Transverse colon (tissue), 4 donors: ENCODE results near the gene ZNF385D. TPM values are rescaled to one million over a fixed set of nuclear protein-coding genes. Genes with fewer than 3 reads are reported as not detected.

Experiments
- DNase-seq: peaks from one replicate; pipeline ENCODE4 v3.0.0-alpha.2; 2019
- H3K27ac ChIP-seq, 4 donors: fragments of 200-600 bp; sonication (generic); 2 replicates each; pipeline ENCODE4 v1.5.1; 2016 to 2018; ENCODE audit warnings: inconsistent platforms in 4 of 4
- H3K27me3 ChIP-seq: fragments of 200-600 bp; sonication (generic); 2 replicates; pipeline ENCODE4 v1.5.1; 2017; ENCODE audit warnings: inconsistent platforms
- H3K36me3 ChIP-seq, 4 donors: fragments of 200-600 bp; sonication (generic); 2 replicates each; pipeline ENCODE4 v1.5.1; 2017 to 2019; ENCODE audit warnings: inconsistent platforms in 4 of 4
- H3K4me1 ChIP-seq, 4 donors: fragments of 200-600 bp; sonication (generic); 2 replicates each; pipeline ENCODE4 v1.5.1; 2017 to 2020; ENCODE audit warnings: inconsistent platforms in 4 of 4
- H3K4me3 ChIP-seq, 4 donors: fragments of 200-600 bp; sonication (generic); 1 replicate in 1 of 4; 2 replicates in 3 of 4; pipeline versions ENCODE4 v1.5.1 to v1.6.1; 2017 to 2019; ENCODE audit warnings: inconsistent platforms in 4 of 4
- H3K9me3 ChIP-seq, 2 donors: fragments of 200-600 bp; sonication (generic); 2 replicates each; pipeline ENCODE4 v1.5.1; 2017 to 2019; ENCODE audit warnings: inconsistent platforms in 2 of 2
- CTCF ChIP-seq, 5 experiments: fragments of 200-600 bp in 3 of 5; fragments of 450-650 bp in 2 of 5; sonication (generic) in 3 of 5; IDR thresholded peaks; 1 replicate in 2 of 5; 2 replicates in 3 of 5; pipeline ENCODE4 v1.5.1; 2016 to 2017; ENCODE audit warnings: antibody characterized with exemption in 5 of 5, inconsistent platforms in 3 of 5, mild to moderate bottlenecking in 2 of 5, moderate library complexity in 1 of 5
- EP300 ChIP-seq: sonication (generic); formaldehyde crosslinking; IDR thresholded peaks from one replicate; pipeline ENCODE4 v1.6.1; 2017; ENCODE audit warnings: antibody characterized with exemption, low read depth
- POLR2A ChIP-seq: fragments of 450-650 bp; IDR thresholded peaks from one replicate; pipeline ENCODE4 v1.6.1; 2016; ENCODE audit warnings: antibody characterized with exemption, mild to moderate bottlenecking, moderate library complexity
- POLR2AphosphoS5 ChIP-seq, 3 donors: sonication (generic); formaldehyde crosslinking; IDR thresholded peaks; one replicate each; pipeline ENCODE4 v1.6.1; 2016; ENCODE audit warnings: antibody characterized with exemption in 3 of 3
- WGBS, 2 donors: methylation state at CpG; one replicate each; pipeline ENCODE4 v1.1.5; 2018; ENCODE audit warnings: low coverage in 1 of 2; 5-methylcytosine and 5-hydroxymethylcytosine counted together
- in situ Hi-C, 4 donors: fragments of 200-750 bp; cut with MboI; loops; one replicate each; pipeline versions ENCODE4 v1.15.0 to v1.15.1; 2017; ENCODE audit warnings: low sequenced_read_pairs in 3 of 4, low pct_ligation_motif_present in 1 of 4, low pct_unique_long_range_greater_than_20kb in 1 of 4
- intact Hi-C: fragments of 100-400 bp; cut with DNase I; formaldehyde crosslinking; loops from one replicate; pipeline ENCODE4 v1.15.1; 2023; ENCODE audit warnings: low total_unique reads
- total RNA-seq, 4 donors: library from RNA; depleted of rRNA; stranded (reverse); fragments of >200 nt; gene quantifications; one replicate each; pipeline ENCODE4 v1.1.0, GENCODE V29; 2016

Gene ZNF385D
- total RNA-seq, 4 donors from 2014 or later = 0.40 to 0.75 (median 0.52) TPM

GRCh38 chr3:21573291-21573690 lies 177.7 kb downstream of the ZNF385D start:
- WGBS, 2 donors = 68 to 70% methylated on average over 2 of the region's 2 CpGs
- H3K4me3 ChIP-seq = no peak overlapping the region
- no peaks in the 10 kb centered on the region for H3K36me3 ChIP-seq
- in situ Hi-C loops = no loop called here
- no peak for DNase-seq
- H3K27ac ChIP-seq = no peak overlapping the region
- no peaks in the 10 kb centered on the region for H3K27me3 ChIP-seq
- H3K9me3 ChIP-seq = no peaks in the 10 kb centered on the region
- H3K4me1 ChIP-seq = no peaks in the 10 kb centered on the region
- intact Hi-C loops = no loop called here
- no peak for TF ChIP-seq EP300
- TF ChIP-seq POLR2A = no peak
- no peak for TF ChIP-seq POLR2AphosphoS5 (IDR thresholded peaks at IDR 0.05)
- TF ChIP-seq CTCF (IDR thresholded peaks at IDR 0.05) = no peak

- Histone ChIP-seq H3K4me1 (no peaks in the 10 kb centered on the region), H3K9me3 (no peaks in the 10 kb centered on the region), H3K27ac (no peak overlapping the region), H3K4me3 (no peak overlapping the region), H3K27me3 (no peaks in the 10 kb centered on the region), H3K36me3 (no peaks in the 10 kb centered on the region)
- WGBS, 2 donors = 74 to 80% methylated on average over 3 of the region's 3 CpGs
- in situ Hi-C loops (no loop called here), intact Hi-C loops (no loop called here)
- DNase-seq = no peak
- TF ChIP-seq POLR2A (no peak), EP300 (no peak), CTCF (IDR thresholded peaks at IDR 0.05) (no peak), POLR2AphosphoS5 (IDR thresholded peaks at IDR 0.05) (no peak)
Measured at GRCh38 chr3:21564531-21564930, 186.5 kb downstream of the ZNF385D start.

- no peak for TF ChIP-seq POLR2A
- no peak for TF ChIP-seq POLR2AphosphoS5 (IDR thresholded peaks at IDR 0.05)
- no peak for TF ChIP-seq EP300
- no peak for TF ChIP-seq CTCF (IDR thresholded peaks at IDR 0.05)
- no peak for DNase-seq
- H3K4me3 ChIP-seq = no peak overlapping the region
- no peaks in the 10 kb centered on the region for H3K4me1 ChIP-seq
- in situ Hi-C loops (no loop called here), intact Hi-C loops (no loop called here)
- H3K36me3 ChIP-seq = no peaks in the 10 kb centered on the region
- no peaks in the 10 kb centered on the region for H3K27me3 ChIP-seq
- H3K9me3 ChIP-seq = no peaks in the 10 kb centered on the region
- no peak overlapping the region for H3K27ac ChIP-seq
Measured at GRCh38 chr3:21562243-21562642, 188.8 kb downstream of the ZNF385D start.

- Histone ChIP-seq H3K4me3 (no peak overlapping the region), H3K27me3 (no peaks in the 10 kb centered on the region), H3K9me3 (no peaks in the 10 kb centered on the region), H3K4me1 (no peaks in the 10 kb centered on the region), H3K27ac (no peak overlapping the region), H3K36me3 (no peaks in the 10 kb centered on the region)
- TF ChIP-seq POLR2A (no peak), POLR2AphosphoS5 (IDR thresholded peaks at IDR 0.05) (no peak), EP300 (no peak), CTCF (IDR thresholded peaks at IDR 0.05) (no peak)
- intact Hi-C loops (no loop called here), in situ Hi-C loops (no loop called here)
- no peak for DNase-seq
- 82 to 100% methylated on average over 1 to 2 of the region's 2 CpGs for WGBS, 2 donors
Measured at GRCh38 chr3:21561472-21561871, 189.5 kb downstream of the ZNF385D start.
